Measurements from ENCODE around the gene FES.
"Not testable (repeated sequence)": the region's sequence is repeated elsewhere in the genome, so short reads cannot be mapped to it uniquely, and the experiment has no call there.

FES gene

GRCh38 chr15:90839187-90840071 lies 44.9 kb upstream of the FES start:
- no peak for DNase-seq (ENCODE audit: low read depth)
- no peak overlapping the region for H3K4me3 ChIP-seq (ENCODE audit: low read length)
- TF ChIP-seq, protein P1, sequence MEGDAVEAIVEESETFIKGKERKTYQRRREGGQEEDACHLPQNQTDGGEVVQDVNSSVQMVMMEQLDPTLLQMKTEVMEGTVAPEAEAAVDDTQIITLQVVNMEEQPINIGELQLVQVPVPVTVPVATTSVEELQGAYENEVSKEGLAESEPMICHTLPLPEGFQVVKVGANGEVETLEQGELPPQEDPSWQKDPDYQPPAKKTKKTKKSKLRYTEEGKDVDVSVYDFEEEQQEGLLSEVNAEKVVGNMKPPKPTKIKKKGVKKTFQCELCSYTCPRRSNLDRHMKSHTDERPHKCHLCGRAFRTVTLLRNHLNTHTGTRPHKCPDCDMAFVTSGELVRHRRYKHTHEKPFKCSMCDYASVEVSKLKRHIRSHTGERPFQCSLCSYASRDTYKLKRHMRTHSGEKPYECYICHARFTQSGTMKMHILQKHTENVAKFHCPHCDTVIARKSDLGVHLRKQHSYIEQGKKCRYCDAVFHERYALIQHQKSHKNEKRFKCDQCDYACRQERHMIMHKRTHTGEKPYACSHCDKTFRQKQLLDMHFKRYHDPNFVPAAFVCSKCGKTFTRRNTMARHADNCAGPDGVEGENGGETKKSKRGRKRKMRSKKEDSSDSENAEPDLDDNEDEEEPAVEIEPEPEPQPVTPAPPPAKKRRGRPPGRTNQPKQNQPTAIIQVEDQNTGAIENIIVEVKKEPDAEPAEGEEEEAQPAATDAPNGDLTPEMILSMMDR (conservative IDR thresholded peaks at IDR 0.05; ENCODE audit: low read length): no peak

DNA sequence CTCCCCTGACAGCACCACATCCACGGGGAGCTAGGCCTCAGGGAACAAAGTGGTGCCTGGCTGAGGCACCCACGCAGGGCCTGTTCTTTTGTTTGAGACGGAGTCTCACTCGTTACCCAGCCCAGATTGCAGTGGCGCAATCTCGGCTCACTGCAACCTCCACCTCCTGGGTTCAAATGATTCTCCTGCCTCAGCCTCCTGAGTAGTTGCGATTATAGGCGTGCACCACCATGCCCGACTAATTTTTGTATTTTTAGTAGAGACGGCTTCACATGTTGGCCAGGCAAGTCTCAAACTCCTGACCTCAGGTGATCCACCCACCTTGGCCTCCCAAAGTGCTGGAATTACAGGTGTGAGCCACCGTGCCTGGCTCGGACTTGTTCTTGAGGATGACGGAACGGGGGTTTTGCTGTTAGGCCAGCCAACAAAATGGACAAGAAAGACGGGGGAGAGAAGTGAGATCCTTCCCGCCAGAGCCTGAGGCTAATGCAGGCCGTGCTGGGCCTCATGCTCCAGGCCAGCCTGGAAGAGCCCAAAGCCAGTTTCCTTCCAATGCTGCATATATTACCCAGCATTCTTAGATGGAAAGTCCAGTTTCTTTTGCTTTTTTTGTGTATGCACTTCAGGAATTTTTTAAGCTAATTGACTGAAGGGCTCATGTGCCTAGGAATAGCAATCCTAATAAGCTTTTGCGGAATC lies 44.0 kb upstream of the FES start:
- H3K4me3 ChIP-seq (ENCODE audit: low read length): no peak overlapping the region
- TF ChIP-seq, protein P1 (conservative IDR thresholded peaks at IDR 0.05; ENCODE audit: low read length): no peak

GRCh38 chr15:90840954-90841353 lies 43.4 kb upstream of the FES start:
- H3K4me3 ChIP-seq (ENCODE audit: low read length): no peak overlapping the region
- DNase-seq (ENCODE audit: low read depth): no peak
- TF ChIP-seq, protein P1 (conservative IDR thresholded peaks at IDR 0.05; ENCODE audit: low read length): no peak

More for the DNA sequence above, 44.0 kb upstream of the FES start:
- no peak for DNase-seq (ENCODE audit: low read depth)

- TF ChIP-seq, protein P1 (conservative IDR thresholded peaks at IDR 0.05; ENCODE audit: low read length): no peak
- no peak overlapping the region for H3K4me3 ChIP-seq (ENCODE audit: low read length)
- no peak for DNase-seq (ENCODE audit: low read depth)
Measured at GRCh38 chr15:90844696-90845095, 39.6 kb upstream of the FES start.

DNA sequence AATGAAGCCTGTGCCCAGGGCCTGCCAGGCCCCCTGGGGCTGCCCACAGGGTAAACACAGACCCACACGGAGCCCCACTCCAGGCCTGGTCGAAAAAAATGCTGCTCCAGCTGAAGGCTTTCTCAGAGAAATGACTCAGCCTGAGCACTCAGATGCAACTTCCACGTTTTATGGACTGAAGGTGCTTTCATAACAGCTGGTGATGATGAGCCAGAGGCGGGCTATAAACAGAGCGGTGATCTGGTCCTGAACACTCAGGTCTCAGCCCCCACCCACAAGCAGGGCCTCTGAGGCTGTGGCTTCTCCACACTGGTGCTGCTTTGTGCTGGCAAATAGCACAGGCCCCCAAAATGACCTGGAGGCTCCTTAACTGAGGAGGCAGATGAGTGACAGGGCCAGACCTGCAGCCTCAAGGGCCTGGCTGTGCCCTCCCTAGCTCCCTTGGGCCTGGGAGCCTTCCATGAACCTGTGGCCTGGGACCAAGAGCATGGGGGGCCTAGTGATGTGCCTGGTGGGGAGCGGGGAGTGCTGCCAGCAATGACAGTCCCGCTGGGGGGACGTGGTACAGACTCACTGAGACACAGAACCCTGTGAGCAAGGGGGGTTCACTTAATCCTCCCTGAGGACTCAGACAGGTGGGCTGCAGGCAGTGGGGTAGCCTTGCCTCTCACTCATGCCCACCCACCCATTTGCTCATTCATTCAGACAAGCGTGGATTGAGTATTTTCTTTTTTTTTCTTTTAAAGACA lies 38.9 kb upstream of the FES start:
- peak; percentile 81 for DNase-seq (ENCODE audit: low read depth)
- no peak overlapping the region for H3K4me3 ChIP-seq (ENCODE audit: low read length)
- TF ChIP-seq, protein P1 (conservative IDR thresholded peaks at IDR 0.05; ENCODE audit: low read length): no peak

DNA sequence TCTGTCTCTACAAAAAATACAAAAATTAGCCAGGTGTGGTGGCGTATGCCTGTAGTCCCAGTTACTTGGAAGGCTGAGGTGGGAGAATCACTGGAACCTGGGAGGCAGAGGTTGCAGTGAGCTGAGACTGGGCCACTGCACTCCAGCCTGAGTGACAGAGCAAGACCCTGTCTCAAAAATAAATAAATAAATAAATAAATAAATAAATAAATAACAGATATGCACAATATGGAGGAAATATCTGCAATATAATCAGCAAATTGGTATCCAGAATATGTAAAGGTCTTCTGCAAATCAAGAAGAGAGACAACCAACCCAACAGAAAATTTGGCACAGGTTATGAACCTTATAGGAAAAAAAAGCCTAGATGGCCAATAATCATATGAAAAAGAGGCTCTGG lies 34.9 kb upstream of the FES start:
- not testable (repeated sequence) for DNase-seq (ENCODE audit: low read depth); H3K4me3 ChIP-seq (ENCODE audit: low read length)

- TF ChIP-seq, protein P1 (conservative IDR thresholded peaks at IDR 0.05; ENCODE audit: low read length): no peak
- no peak for DNase-seq (ENCODE audit: low read depth)
- no peak overlapping the region for H3K4me3 ChIP-seq (ENCODE audit: low read length)
Measured at GRCh38 chr15:90851114-90851513, 33.2 kb upstream of the FES start.
